HG02852 (cell line): Measurements from ENCODE around the gene UBE2G2.

Experiments used
- ATAC-seq: cut with Tn5 transposase; IDR thresholded peaks from one replicate; pipeline ENCODE4 v1.9.1; 2021; ENCODE audit warnings: mild to moderate bottlenecking, moderate library complexity; ENCODE audit not compliant: unreplicated experiment

The UBE2G2 gene

DNA sequence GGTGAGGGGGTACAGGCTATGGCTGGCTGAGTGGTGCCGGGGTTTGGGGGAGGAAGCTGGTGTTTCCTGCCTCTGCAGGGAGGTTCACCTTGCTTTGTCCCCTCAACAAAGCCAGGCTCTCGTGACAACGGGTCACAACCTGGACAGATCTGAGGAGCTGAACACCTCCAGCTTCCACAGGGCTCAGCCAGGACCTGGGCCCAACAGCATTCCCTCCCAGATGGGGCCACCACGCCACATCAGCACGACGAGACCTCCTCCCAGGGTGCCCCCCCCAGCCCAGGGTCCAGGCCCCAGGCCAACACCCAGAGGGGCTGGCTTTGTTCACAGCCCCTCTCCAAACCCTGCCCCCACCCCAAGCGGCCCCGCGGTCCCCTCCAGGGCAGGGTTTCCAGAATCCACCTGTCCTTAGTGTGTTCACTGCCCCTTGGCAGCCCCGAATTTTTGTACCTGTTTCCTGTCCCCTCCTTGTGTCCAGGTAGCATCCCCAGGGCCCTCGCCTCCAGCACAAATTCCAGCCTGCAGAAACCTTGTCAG, 34.7 kb downstream of the UBE2G2 start:
- no peak for ATAC-seq

DNA sequence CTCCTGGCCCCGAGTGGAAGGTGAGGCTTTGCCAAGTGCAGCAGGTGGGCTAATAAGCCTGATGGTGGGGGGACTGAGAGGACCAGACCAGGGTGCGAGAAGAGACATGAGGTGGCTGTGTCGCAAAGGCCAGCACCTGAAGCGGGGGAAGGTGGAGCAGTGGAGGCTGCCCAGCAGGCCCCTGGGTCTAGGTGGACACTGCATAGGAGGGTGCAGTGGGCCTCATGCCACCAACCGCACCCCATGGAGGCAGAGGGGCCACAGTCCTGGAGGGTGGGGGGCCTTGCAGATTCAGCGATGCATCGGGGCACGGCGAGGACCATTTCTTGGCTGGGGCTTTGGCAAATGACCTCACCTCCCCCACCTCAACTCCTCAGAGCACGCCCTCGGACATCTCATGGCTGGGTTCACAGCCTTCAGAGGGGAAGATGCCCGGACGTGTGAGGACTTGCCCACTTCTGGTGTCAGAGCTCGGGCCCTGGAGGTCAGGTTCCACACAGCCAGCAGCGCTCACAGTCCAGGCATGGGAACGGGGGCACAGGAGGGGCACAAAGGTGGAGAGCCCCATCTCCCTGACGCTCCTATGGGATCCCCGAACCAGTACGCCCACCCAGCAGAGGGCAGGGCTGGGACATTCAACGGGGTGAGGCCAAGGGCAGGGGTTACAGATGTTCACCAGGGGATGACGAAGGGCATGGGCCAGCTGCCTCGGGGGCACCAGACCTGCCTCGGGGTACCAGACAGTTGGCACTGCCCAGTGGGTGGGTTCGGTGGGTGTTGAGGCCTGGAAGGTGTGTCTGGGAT, 35.4 kb downstream of the UBE2G2 start:
- no peak for ATAC-seq

DNA sequence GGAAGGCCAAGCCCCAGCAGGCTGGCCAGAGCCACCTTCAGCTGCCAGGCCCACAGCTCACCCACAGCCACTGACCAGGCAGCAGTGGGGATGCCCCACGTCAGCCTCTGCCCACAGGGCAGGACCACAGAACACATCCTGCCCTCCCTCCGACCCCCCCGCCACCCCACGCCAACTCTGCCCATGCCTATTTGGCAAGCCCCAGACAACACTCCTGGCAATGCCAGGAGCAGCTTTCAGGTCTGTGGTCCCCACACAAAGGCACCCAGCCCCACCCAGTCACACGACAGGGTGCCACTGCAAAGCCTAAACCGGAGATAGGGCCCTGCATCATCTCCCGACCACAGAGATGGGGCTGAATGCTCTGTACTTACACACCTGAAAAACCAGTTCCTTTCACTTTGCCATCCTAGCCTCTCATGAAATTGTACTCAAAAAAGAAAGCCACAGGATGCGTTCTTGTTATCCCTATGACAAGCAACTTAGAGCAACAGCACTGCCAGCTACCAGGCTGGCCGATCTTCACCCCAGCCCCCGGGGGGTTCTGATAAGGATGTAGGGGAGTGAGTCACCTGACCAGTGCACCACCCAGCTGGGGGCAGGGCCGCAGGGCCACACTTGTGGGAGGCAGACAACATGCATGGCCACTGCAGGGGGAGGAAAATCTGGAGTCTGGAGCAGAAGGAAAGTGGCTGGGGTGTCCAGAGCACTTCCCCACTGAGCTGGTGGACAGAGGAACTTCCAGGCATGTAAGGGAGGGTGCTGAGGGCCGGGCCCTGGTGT, 36.2 kb downstream of the UBE2G2 start:
- no peak for ATAC-seq

DNA sequence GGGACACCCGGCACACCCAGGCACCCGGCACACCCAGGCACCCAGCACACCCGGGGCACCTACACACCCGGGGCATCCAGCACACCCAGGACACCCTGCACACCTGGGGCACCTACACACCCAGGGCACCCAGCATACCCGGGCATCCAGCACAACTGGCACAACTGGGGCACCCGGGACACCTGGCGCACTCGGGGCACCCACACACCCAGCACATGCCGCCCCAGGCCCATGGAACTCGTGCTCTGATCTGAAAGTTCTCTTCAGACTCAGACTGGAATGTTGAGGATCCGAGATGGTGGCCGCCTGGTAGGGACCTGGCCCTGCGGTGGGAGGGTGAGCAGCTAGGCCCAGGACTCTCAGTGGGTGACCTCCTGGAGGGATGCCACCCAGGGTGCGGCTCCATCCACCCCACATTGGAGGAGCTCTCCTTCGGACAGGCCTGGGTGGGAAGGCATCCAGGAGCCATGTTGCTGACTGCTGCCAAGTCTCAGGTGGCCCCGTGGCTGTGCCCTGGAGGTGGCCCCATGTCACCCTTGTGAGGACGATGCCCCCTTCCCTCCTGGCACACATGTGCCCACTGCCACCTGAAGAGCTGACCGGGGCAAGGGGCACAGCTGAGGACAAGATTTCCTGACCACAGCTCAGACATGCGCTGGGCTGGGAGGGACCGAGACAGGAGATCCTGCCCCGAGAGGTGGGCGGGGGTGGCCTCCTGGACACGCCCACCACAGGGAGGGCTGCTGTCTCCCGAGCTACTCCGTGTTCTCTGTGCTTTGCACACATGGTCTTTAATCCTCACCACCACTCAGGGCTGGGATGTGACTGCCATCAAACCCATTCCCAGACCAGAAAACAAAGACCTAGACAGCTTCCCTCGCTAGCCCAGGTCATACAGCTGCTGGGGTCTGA, 37.0 kb downstream of the UBE2G2 start:
- no peak for ATAC-seq

DNA sequence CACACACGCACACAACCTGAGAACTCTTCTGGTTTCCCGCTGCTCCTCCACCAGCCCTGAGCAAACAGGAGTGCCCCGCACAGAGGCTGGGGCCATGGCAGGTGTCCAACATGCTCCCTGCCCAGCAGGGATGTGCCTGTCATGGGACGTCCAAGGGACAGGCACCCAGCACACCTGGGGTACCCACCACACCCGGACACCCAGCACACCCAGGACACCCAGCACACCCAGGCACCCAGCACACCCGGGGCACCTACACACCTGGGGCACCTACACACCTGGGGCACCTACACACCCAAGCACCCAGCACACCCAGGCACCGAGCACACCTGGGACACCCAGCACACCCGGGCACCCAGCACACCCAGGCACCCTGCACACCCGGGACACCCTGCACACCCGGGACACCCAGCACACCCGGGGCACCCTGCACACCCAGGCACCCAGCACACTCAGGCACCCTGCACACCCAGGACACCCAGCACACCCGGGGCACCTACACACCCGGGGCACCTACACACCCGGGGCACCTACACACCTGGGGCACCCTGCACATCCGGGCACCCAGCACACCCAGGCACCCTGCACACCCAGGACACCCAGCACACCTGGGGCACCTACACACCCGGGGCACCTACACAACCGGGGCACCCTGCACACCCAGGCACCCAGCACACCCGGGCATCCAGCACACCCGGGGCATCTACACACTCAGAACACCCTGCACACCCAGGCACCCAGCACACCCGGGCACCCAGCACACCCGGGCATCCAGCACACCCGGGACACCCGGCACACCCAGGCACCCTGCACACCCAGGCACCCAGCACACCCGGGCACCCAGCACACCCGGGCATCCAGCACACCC, 37.9 kb downstream of the UBE2G2 start:
- ATAC-seq = no peak

DNA sequence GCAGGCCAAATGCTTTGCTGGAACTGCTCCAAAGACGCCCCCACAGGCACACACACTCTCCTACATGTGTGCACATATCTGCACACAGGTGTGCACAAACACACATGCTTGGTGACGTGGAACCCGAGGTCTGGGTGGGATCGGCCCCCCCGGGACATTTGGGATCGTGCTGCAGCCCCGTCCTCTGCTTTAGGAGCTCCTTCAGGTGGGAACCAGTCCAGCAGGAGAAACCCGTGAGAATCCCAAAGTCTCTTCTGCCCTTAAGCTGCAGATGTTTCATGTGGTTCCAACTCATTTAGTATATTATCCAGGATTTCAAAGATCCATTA, 38.6 kb downstream of the UBE2G2 start:
- ATAC-seq = no peak

DNA sequence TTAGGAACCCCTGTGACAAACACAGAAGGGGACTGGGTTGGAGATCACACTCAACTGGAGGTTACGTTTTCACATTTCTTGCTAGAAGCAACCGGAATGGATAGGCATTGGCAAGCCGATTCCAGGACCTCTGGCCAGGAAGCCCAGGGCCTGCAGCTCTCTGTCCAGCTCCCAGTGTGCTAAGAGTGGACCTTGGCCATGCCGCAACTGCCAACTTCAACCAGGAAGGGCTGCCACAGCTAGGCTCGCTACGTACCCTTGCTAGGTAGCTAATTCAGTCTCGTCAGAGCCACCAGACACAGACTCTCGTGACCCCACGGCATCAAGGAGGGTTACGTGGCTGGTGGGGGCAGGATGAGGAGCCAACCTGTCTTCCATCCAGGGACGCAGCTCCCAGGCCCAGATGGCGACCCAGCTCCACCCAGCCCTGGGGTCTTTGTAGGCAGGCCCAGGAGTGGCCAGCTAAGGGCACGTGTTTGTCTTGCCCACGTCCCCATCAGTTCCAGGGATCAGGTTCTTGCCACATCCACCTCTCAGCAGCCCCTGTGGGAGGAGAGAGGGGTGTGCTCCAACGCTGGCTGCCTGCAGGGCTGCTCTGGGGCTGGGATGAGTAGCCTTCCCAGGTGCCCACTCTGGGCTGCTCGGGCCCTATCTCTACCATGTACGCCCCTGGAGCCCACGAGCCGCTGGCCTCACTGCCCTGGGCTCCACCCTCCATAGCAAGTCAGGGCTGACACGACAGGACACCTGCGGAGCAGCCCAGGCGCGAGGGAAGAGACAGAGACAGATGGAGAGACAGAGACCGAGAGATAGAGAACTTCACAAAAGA, 39.2 kb downstream of the UBE2G2 start:
- ATAC-seq = no peak

DNA sequence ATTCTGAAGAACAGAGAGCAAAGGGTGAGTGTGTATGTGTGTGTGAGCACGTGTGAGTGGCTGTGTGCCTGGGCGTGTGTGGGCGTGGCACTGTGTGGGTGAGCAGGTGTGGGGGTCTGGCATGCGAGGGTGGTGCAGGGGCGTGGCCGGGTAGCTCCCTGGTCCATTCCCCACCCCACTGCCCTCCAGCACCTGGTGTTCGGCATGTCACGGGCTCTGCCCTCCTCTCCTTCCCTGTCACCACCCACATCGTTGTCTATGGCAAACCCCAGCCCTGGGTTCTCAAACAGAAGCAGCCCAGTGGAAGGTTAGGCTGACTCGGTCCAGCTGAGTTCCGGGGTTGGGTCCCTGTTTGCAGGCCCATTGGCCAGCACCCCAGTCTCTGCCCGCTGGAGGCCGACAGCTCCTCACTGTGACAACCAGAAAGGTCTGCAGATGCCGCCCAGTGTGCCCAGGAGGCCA, 39.8 kb downstream of the UBE2G2 start:
- no peak for ATAC-seq

DNA sequence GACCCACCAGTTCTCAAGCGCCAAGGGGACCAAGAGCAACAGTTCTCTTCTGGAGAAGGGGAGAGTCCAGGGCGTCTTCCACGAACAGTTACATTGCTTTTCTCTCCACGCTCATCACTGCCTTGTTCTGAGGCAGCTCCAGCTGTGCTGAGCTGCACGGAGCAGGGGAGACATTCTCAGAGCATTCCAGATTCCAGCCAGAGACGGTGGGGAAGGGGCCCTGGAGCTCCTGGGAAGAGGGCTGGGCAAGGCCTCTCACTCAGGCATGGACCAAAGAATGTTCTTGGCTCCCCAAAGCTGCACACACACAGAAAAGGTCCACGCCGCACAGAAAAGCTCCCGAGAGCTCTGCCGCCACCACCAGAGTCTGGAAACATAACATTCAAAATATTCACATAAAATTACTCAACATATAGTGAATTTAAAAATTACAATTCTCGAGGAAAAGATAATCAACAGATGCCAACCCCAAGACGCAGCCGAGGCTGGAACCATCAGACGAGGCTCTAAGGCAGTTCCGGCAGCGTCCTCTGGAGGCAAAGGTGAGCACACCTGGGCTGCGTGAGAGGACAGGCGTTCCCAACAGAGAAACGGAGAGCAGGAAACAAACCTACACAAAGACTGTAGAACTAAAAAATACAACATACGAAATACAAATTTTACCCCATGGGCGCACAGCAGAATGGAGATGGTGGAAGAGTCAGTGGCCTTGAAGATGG, 40.5 kb downstream of the UBE2G2 start:
- ATAC-seq = no peak

DNA sequence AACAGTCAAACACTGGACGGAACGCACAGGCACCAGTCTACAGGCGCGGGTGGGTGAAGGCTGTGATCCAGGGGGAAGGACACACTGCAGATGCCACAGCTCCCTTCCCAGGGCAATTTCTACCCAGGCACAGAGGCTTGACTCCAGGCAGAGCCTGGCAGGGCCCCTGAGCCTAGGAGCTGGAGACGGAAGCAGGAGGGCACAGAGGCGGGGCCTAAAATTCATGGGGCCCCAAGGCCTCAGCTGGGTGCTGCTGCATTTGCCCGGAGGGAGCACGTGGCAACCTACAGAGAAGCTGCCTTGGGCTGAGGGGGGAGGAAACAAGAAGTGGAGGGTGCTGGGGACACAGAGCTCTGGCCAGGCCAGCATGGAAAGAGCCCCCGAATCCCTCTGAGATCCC, 41.2 kb downstream of the UBE2G2 start:
- no peak for ATAC-seq

DNA sequence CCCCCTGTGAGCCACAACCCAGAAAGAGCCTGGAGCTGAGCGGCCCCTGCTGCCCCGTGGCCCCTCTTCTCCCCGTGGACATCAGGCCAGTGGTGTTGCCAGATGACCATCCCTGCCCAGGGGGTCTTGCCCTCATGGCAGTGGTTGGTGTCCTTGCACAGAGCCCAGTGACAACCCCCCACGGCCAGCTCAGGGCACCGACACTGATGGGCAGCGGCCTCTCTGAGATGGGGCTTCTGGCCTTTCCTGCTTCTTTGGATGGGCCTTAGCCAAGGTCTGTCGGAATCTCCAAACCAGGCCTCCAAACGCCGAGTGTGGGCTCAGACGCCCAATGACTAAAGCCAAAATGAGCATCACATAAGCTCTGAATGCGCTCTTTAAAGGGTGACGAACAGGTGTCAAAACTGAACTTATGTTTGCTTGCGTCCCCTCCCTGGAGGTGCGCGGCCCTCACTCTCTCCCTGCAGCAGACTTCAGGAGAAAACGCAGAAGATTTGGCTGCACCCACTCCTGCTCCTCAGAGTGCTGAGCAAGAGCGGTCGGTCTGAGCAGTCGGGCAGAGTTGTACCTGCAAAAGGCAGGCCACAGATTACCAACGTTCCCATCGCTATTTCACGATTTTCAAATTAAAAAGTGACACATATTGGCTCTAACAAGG, 41.9 kb downstream of the UBE2G2 start:
- ATAC-seq = no peak

DNA sequence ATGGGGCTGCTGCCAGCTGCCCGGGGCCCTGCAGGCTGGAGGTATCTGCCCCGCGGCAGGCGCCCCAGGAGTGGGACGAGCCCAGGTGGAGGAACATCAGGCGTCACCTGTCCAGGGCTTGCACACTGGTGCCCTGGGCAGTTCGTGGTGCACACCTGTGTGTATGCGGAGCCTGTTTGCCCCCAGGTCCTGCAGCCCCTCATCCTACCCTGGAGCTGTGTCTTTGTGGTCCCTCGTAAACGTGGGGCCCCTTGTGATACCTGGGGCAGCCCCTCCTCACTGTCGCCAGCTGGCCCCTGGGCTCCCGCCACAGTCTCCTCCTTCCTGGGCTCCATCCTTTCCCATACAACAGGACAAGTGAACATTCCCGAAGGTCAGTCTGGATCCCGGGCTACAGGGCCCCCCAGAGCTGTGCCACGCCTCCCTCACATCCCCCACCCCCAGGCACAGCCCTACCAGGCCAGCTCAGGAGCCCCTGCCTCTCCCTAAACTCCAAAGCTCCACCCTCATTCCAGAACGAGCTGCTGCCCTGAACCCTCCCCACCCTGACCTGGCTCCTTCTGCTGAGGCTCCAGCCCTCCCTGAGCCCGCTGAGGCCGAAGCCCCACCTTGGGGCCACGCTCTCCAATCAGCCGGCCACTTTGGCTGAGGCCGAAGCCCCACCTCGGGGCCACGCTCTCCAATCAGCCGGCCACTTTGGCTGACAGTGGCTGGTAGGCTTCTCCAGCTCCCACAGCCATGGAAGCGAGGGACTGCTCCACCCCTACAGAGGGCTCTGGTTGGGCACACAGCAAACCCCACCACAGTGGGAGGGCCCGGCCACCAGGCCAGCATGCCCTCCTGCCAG, 42.6 kb downstream of the UBE2G2 start:
- ATAC-seq = no peak

DNA sequence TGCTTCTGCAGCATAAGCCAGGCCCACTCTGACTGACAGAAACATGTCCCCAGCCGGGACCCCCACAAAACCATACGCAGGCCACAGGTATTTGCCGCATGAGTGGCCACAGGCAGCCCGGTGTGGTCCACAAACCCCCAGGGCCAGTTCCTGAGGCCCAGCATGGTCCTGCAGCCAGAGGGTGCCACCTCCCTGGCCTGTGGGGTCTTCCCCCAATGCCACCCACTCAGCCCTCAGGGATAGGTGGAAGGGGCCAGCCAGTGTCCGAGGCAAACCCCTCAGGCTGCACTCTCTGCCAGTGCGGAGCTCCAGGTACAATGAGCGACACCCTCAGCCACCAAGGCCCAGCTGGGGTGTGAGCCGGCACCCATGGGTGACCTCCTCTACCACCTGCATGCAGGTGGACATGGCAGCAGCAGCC, 43.5 kb downstream of the UBE2G2 start:
- ATAC-seq = no peak

DNA sequence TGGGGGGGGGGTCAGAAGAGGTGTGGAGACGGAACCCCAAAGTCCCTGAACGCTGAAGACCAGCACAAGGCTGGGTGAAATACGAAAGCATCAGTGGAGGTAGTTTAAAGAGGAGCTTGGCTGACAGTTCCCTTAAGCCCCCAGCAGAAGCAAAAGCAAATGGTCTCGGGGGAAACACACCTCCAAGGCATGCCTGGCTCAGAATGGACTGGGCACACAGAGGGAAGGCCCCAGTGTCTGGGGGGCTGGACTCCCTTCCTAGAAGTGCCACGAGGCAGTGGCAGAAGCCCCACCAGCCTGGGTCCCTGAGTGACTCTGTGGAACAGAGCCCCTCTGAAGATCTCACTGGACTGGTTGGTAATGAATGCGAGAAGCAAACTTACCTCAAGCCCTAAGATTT, 43.9 kb downstream of the UBE2G2 start:
- ATAC-seq = no peak

DNA sequence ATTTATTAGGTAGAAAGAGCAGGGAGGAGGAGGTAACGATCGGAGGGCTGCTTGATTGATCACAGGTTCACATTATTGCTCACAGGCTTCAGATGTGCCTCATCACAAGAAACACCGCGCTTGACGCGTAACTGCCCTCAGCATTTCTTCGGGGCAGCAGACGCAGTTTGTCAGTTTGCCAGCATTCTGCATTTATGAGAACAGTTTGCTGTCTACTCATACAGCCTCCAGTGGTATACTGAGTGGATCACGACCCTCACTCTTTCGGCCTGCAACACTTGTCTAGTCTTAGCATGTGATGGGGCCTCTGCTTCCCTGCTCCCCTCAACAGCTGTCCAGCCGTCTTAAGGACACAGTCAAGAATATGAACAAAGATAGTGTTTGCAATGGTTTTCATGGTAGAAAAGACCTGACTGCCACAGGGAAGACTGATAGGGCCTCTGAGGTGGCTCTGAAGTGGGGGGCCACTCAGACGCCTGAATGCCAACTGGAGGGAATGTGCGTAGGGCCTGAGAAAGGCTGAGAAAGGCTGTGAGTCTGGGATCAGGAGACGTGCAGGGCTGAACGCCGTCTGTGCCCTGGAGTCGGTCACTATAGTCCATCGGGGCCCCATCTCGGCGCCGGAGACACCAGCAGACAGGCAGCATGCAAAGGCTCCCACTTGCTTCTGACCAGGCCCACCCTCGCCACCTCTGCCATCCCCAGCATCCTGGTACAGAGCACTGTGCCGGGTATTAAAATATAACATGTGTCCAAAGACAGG, 45.0 kb downstream of the UBE2G2 start:
- no peak for ATAC-seq

DNA sequence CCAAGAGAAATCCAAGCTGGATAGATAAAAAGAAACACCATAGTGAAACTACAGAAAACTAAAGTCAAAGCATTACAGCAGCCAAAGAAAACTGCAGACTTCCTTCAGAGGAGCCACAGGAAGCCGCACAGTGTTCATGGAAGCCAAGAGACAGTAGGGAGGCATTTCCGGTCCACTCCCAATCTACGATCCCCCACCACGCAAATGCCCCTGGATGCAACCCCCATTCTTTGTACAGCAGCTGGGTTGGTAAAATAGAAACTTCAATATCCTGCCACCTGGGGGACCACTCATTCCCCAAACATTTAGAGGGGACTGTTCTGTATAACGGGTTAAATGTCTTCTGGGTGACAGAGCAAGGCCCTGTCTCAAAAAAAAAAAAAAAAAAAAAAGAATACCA, 46.4 kb downstream of the UBE2G2 start:
- no peak for ATAC-seq
